Kidney (tissue), 14 donors: Measurements from ENCODE around the gene MTCH2. TPM values are rescaled to one million over a fixed set of nuclear protein-coding genes. Genes with fewer than 3 reads are reported as not detected.

Experiments
- DNase-seq, 5 donors: peaks; one replicate each; pipeline ENCODE4 v3.0.0-alpha.2; 2013 to 2020
- FAIRE-seq: peaks from 2 replicates; lab custom pipeline; 2012; peaks lifted over from hg19 to GRCh38; lab: Jason Lieb, UNC
- H3K27ac ChIP-seq, 2 donors: one replicate each; pipeline ENCODE4 v1.7.0; 2013; ENCODE audit warnings: low read depth in 2 of 2, low read length in 2 of 2, inconsistent platforms in 1 of 2
- H3K27me3 ChIP-seq: one replicate; pipeline ENCODE4 v1.7.1; 2013; ENCODE audit warnings: low read length, inconsistent platforms; ENCODE audit not compliant: control insufficient read depth, insufficient read depth
- H3K36me3 ChIP-seq, 3 donors: one replicate each; pipeline versions ENCODE4 v1.7.0 to v1.7.1; 2013; ENCODE audit warnings: low read length in 3 of 3, control low read depth in 1 of 3, inconsistent platforms in 1 of 3; ENCODE audit not compliant: insufficient read depth in 3 of 3, control insufficient read depth in 2 of 3
- H3K4me1 ChIP-seq, 3 donors: one replicate each; pipeline versions ENCODE4 v1.7.0 to v1.7.1; 2013; ENCODE audit warnings: low read length in 3 of 3, inconsistent platforms in 1 of 3, low read depth in 1 of 3; ENCODE audit not compliant: control insufficient read depth in 2 of 3, insufficient read depth in 2 of 3
- H3K4me3 ChIP-seq, 3 donors: one replicate each; pipeline versions ENCODE4 v1.7.0 to v1.8.1; 2013; ENCODE audit warnings: low read length in 3 of 3, control low read depth in 1 of 3, inconsistent platforms in 1 of 3
- H3K9ac ChIP-seq, 3 donors: one replicate each; pipeline versions ENCODE4 v1.7.0 to v1.7.1; 2013; ENCODE audit warnings: low read length in 3 of 3, control low read depth in 1 of 3, inconsistent platforms in 1 of 3
- H3K9me3 ChIP-seq, 3 donors: one replicate each; pipeline versions ENCODE4 v1.7.0 to v1.7.1; 2013; ENCODE audit warnings: low read length in 3 of 3, control low read depth in 1 of 3, inconsistent platforms in 1 of 3; ENCODE audit not compliant: control insufficient read depth in 2 of 3, insufficient read depth in 1 of 3
- CTCF ChIP-seq: IDR thresholded peaks from 3 replicates; pipeline ENCODE4 v1.5.1; 2012; ENCODE audit warnings: mild to moderate bottlenecking, moderate library complexity, borderline replicate concordance; ENCODE audit not compliant: insufficient read depth; ENCODE audit errors: extremely low read depth
- intact Hi-C: fragments of 100-400 bp; cut with DNase I; formaldehyde crosslinking; loops from one replicate; pipeline ENCODE4 v1.11.1; 2022
- polyA plus RNA-seq: library from polyadenylated mRNA; stranded (reverse); fragments of 350-450 nt; fragmentation: Illumina TruSeq; extraction: RNeasy Lipid Tissue Mini Kit (QIAGEN cat#74804); gene quantifications from one replicate; pipeline ENCODE4 v1.2.3, GENCODE V29; 2014; ENCODE audit warnings: low read depth, low replicate concordance; ENCODE audit not compliant: insufficient read depth
- total RNA-seq: library from RNA; stranded (reverse); fragmentation: NEBNext Ultra II Directional; extraction: Animal tissue kit (Norgen Biotek cat#: 25700); gene quantifications from one replicate; pipeline ENCODE4 v1.2.1, GENCODE V29; 2021
- donor health status: control.
- donor health status: control.
- donor health status: control.
- donor health status: control.
- donor health status: control.
- donor health status: DM: yes; HTN: yes; CAD: no.
- donor health status: Normal renal cell carcinoma (clear cell type).

MTCH2 gene
- total and polyA plus RNA-seq, 2 donors from 2014 or later: 85.3 to 201 TPM

- intact Hi-C loops: no loop called here
- H3K4me3 ChIP-seq: no peak overlapping the region
- no peak overlapping the region for H3K9ac ChIP-seq
- FAIRE-seq: no peak
- peaks cover 2 to 28% (median 27%) of the 10 kb centered on the region in 3 donors for H3K36me3 ChIP-seq
- H3K27ac ChIP-seq: no peak overlapping the region
- peaks cover 0 to 6% (median 2%) of the 10 kb centered on the region in 3 donors for H3K4me1 ChIP-seq
- no peaks in the 10 kb centered on the region for H3K27me3 ChIP-seq
- no peaks in the 10 kb centered on the region for H3K9me3 ChIP-seq
- no peak for DNase-seq
- TF ChIP-seq CTCF: no peak
These were observed 71.0 kb downstream of the MTCH2 start for GRCh38 chr11:47571357-47571729.

GRCh38 chr11:47570651-47571356, 71.6 kb downstream of the MTCH2 start:
- no peak for FAIRE-seq
- intact Hi-C loops: no loop called here
- H3K9me3 ChIP-seq: no peaks in the 10 kb centered on the region
- no peak overlapping the region for H3K27ac ChIP-seq
- DNase-seq: no peak
- peaks cover 0 to 8% (median 2%) of the 10 kb centered on the region in 3 donors for H3K4me1 ChIP-seq
- TF ChIP-seq CTCF: no peak
- no peak overlapping the region for H3K9ac ChIP-seq
- H3K36me3 ChIP-seq: peaks cover 2 to 28% (median 27%) of the 10 kb centered on the region in 3 donors
- no peaks in the 10 kb centered on the region for H3K27me3 ChIP-seq
- H3K4me3 ChIP-seq: no peak overlapping the region

- DNase-seq: no peak
- Histone ChIP-seq H3K36me3 (peaks cover 2 to 27% (median 26%) of the 10 kb centered on the region in 3 donors), H3K4me3 (no peak overlapping the region), H3K9me3 (no peaks in the 10 kb centered on the region), H3K27me3 (no peaks in the 10 kb centered on the region), H3K27ac (no peak overlapping the region), H3K9ac (no peak overlapping the region), H3K4me1 (peaks cover 0 to 8% (median 6%) of the 10 kb centered on the region in 3 donors)
- no peak for TF ChIP-seq CTCF
- intact Hi-C loops: no loop called here
- FAIRE-seq: no peak
These were observed 72.7 kb downstream of the MTCH2 start for GRCh38 chr11:47569646-47570045.

Other genes starting within 250 kb of the MTCH2 start
- 80.6 TPM for gene SLC39A13, start 234.0 kb downstream of the MTCH2 start, total RNA-seq
- gene SLC39A13, start 234.0 kb downstream of the MTCH2 start, polyA plus RNA-seq: 93.2 TPM
- gene PSMC3, start 216.1 kb downstream of the MTCH2 start, total RNA-seq: 103 TPM
- 171 TPM for gene PSMC3, start 216.1 kb downstream of the MTCH2 start, polyA plus RNA-seq
- gene RAPSN, start 193.4 kb downstream of the MTCH2 start, total RNA-seq: 0.41 TPM
- 0.28 TPM for gene RAPSN, start 193.4 kb downstream of the MTCH2 start, polyA plus RNA-seq
- 115 TPM for gene CELF1, start 89.4 kb downstream of the MTCH2 start, total RNA-seq
- gene CELF1, start 89.4 kb downstream of the MTCH2 start, polyA plus RNA-seq: 30.8 TPM
- gene PTPMT1, start 77.0 kb downstream of the MTCH2 start, total RNA-seq: 34.6 TPM
- 90.3 TPM for gene PTPMT1, start 77.0 kb downstream of the MTCH2 start, polyA plus RNA-seq
- gene KBTBD4, start 63.6 kb downstream of the MTCH2 start, total RNA-seq: 20.1 TPM
- gene KBTBD4, start 63.6 kb downstream of the MTCH2 start, polyA plus RNA-seq: 16.7 TPM
- 85.8 TPM for gene NDUFS3, start 63.5 kb downstream of the MTCH2 start, total RNA-seq
- 368 TPM for gene NDUFS3, start 63.5 kb downstream of the MTCH2 start, polyA plus RNA-seq
- not detected for gene FAM180B, start 55.9 kb downstream of the MTCH2 start, total RNA-seq
- not detected for gene FAM180B, start 55.9 kb downstream of the MTCH2 start, polyA plus RNA-seq
- 0.25 TPM for gene C1QTNF4, start 48.1 kb downstream of the MTCH2 start, total RNA-seq
- 0.62 TPM for gene C1QTNF4, start 48.1 kb downstream of the MTCH2 start, polyA plus RNA-seq
- gene AGBL2, start 72.8 kb upstream of the MTCH2 start, total RNA-seq: 5.6 TPM
- gene AGBL2, start 72.8 kb upstream of the MTCH2 start, polyA plus RNA-seq: 2.1 TPM
- gene FNBP4, start 124.8 kb upstream of the MTCH2 start, total RNA-seq: 101 TPM
- 13.1 TPM for gene FNBP4, start 124.8 kb upstream of the MTCH2 start, polyA plus RNA-seq
- gene NUP160, start 205.8 kb upstream of the MTCH2 start, total RNA-seq: 39.3 TPM
- gene NUP160, start 205.8 kb upstream of the MTCH2 start, polyA plus RNA-seq: 6.8 TPM